Measurements from ENCODE around the gene DOCK7.

DNA sequence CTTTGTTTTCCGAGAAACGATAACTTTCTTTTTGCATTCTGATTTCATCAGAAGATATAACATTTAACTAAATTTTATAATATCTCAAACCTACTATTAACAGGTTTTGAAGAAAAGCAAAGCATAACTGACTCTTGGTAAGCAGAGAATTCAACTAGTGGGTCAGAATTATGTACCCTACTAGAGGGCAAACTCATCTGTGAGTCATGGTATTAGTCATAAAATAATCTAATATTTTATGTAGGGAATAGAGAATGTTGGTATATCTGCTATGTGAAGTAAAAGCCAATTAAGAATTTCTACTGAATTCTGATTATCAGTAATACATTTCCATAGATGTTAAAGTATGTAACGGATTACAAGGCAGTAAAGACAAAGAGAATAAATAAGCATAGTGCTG is 194.5 kb downstream of the DOCK7 start:
- TF ChIP-seq, protein P1, sequence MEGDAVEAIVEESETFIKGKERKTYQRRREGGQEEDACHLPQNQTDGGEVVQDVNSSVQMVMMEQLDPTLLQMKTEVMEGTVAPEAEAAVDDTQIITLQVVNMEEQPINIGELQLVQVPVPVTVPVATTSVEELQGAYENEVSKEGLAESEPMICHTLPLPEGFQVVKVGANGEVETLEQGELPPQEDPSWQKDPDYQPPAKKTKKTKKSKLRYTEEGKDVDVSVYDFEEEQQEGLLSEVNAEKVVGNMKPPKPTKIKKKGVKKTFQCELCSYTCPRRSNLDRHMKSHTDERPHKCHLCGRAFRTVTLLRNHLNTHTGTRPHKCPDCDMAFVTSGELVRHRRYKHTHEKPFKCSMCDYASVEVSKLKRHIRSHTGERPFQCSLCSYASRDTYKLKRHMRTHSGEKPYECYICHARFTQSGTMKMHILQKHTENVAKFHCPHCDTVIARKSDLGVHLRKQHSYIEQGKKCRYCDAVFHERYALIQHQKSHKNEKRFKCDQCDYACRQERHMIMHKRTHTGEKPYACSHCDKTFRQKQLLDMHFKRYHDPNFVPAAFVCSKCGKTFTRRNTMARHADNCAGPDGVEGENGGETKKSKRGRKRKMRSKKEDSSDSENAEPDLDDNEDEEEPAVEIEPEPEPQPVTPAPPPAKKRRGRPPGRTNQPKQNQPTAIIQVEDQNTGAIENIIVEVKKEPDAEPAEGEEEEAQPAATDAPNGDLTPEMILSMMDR (IDR thresholded peaks at IDR 0.05 in 8 of 11, conservative IDR thresholded peaks at IDR 0.05 in 3 of 11), result no peak
- no peak for TF ChIP-seq POLR2AphosphoS5 (IDR thresholded peaks at IDR 0.05)
